Activated CD4-positive, alpha-beta T cell treated with anti-CD3 and anti-CD28 coated beads, Interleukin-10, Interleukin-2, amounts not matched to agents 100 ng/mL and 50 ng/mL, durations not matched to agents 16 hours and 8 hours (primary cell): ENCODE data around the gene CUBN.

Source experiments
- DNase-seq: peaks from one replicate; pipeline ENCODE4 v3.0.0-alpha.2; 2020

CUBN gene

GRCh38 chr10:16984242-16984641 is 145.4 kb downstream of the CUBN start:
- DNase-seq: no peak

GRCh38 chr10:16976803-16977202 is 152.8 kb downstream of the CUBN start:
- DNase-seq: peak; percentile 73

GRCh38 chr10:16975188-16975587 is 154.4 kb downstream of the CUBN start:
- DNase-seq: no peak

- no peak for DNase-seq
Measured at GRCh38 chr10:16968416-16969041, 161.1 kb downstream of the CUBN start.

- DNase-seq: no peak
Measured at GRCh38 chr10:16967866-16968415, 161.7 kb downstream of the CUBN start.

DNA sequence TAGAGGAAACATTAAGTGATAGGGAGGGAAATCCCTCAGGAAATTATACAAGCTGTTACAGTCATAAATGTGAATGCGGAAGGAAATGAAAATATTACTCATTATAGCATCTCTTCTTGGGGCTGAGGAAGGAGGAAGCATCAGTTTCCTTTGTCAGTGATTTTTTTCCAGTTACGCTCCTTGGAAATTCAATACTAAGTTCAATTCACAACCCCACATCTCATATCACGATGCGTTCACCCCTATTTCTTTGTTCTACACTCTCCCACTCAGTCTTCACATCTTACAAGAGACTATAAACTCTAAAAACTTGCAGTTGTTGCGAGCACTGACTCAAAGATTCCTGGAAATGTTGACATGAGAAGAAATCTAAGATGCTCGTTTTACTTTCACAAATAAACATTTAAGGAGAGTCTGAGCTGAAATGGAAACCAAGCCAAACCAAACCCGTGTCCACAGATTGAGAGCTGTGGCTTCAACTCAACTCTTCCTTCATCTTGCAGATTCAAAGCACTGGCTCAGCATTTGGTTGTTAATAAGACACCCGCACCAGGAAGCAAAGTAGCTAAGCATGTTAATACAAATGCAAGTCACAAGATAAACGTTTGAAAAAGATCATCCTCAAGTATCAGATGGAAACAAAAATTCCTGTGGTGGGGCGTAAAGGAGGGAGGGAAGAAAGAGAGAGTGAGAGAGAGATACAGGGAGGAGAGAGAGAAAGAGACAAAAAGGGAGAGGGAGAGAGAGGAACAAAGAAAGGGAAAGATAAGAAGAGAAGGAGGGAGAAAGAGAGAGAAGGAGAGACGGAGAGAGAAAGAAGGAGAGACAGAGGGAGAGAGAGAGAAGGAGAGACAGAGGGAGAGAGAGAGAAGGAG is 162.4 kb downstream of the CUBN start:
- DNase-seq: peak; percentile 58

DNA sequence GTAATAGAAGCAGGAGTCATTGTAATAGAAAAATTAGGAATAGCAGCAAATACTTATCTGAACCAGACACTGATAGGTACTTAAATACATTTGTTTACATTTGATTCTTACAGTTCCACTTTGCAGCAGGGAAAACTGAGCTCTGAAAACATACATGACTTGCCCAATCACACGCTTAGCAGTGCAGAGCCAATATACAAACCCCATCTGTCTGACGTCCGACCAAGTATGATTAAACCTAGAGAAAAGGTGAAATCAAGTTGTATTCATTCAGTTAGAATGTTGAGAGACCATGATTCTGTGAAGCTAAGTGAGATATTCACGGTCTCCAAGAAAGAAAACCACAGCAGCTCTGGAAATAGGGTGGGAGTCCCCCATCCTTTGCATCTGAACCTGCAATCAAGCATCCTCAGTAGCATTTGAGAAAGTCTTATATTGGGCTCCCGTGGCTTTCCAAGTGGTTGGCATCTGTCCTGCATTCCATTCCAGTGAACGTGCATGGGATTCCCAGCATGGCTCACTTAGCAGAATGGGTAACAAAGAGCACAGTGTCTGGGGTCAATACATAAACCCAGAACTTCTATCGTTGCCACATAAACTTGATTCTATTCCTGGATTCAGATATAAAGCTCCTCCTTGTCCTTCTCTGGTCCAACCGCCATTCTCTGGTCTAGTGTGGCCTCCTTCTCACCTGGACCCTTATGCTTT is 163.7 kb downstream of the CUBN start:
- no peak for DNase-seq

DNA sequence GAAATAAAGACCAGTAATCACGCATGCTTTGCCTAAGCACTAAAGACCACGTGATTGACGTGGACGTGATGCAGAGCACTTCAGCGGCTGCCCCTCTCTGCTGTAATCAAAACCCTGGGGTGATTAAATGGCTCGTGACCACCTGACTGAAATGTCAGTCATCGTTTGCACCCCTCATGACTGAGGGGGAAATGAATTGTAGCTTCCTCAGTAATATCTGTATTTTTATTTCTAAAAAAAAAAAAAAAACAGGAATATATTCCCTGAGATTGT is 164.3 kb downstream of the CUBN start:
- DNase-seq: no peak

DNA sequence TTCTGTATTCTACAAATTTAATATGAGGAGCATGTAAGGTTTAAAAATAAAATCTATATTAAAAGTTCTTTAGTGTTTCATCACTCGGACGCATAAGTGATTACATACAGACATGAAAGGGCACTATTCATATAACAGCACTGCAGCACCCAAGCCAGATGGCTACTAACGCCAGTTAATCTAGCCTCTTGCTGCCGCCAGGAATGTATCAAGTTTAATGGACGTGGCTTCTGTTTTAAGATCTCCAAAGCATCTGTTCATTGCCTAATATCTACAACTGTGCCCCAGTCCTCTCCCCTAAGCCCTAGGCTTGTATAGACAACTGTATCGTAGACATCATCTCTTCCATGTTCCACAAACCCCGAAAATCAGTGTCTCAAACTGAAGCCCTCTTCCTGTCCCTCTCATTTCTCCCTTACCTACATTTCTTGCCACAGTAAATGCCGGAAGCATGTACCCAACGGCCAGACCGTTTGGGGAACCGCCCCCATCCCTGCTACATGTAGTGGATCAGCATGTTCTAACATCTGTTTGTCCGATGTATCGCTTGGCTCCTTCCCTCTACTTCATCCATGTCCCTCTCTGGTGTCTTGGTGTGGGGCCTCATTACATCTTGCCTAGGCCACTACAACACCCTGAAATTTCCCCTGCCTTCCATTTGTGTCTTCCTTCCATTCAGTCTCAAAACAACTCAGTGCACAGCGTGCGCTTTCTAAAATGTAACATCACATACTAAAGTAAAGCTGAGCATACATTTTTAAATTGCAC is 164.9 kb downstream of the CUBN start:
- DNase-seq: no peak

- DNase-seq: no peak
Measured at GRCh38 chr10:16960551-16960950, 169.1 kb downstream of the CUBN start.

- DNase-seq: no peak
Measured at GRCh38 chr10:16957038-16957437, 172.6 kb downstream of the CUBN start.

DNA sequence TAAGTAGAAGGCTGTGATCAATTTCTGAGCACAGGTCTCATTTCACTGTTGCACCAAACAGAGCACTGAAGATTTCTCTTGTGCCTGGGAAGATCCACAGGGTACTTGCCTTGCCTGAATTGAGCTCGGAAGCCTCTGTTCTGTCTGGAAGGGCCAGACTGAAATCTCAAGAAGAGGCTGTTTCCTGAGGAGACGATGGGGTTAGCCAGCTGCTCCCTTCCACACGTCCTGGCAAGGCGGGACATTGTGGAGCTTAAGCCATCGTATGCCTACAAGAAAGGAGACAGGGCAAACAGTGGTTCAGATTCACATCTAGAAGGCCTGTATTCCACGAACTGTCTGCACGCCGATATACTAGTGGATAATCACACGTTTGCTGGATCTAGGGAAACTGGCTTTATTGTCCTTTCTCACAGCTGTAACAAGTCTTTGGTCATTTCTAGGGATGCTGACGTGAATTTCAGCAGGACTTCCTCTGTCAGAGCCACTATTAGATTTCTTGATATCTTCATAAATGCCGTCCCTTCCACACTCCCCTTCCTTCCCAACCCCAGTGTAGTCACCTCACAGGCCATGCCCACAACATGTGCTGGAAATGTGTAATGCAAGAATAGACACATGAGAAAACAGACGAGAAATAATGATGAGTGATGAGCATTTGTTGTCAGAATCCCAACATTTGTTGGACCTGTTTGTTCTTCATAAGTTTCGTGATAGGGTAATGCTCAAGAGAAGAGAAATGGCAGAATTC is 175.2 kb downstream of the CUBN start:
- DNase-seq: no peak

DNA sequence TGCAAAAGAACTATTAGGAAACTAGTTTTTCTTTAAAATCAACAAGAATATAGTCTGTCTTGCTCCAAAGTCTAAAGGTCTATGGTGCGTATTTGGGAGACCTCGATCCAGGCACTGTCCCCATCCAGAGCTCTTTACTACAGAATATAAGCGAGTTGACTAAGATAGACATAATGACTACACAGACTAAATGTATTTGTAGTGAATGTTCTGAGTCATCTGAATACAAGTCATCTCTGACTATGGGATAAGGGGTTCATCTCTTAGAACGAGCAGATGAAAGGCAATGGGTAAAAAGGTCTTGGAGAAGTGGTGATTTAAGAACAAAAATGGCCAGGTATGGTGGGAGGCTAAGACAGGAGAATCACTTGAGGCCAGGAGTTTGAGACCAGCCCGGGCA is 176.3 kb downstream of the CUBN start:
- DNase-seq: no peak

GRCh38 chr10:16952610-16953009 is 177.0 kb downstream of the CUBN start:
- no peak for DNase-seq

DNA sequence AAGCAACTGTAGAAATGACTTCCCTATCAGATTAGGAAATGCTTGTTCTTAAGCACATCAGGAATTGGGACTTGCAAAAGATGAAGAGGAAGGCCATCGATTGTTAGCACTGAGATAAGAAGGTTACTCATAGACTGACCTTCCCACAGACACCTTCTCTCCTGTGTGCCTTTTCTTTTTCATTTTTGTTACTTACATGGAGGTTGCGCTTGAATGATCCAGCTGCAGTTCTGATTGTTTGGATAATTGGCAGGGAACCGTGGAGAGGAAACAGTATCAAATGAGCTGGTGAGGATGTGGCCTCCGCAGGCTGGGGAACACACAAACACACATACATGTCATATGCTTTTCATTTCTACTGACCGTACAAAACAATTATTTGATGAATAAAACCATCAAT is 177.5 kb downstream of the CUBN start:
- no peak for DNase-seq

GRCh38 chr10:16950656-16951601 is 178.7 kb downstream of the CUBN start:
- no peak for DNase-seq

DNA sequence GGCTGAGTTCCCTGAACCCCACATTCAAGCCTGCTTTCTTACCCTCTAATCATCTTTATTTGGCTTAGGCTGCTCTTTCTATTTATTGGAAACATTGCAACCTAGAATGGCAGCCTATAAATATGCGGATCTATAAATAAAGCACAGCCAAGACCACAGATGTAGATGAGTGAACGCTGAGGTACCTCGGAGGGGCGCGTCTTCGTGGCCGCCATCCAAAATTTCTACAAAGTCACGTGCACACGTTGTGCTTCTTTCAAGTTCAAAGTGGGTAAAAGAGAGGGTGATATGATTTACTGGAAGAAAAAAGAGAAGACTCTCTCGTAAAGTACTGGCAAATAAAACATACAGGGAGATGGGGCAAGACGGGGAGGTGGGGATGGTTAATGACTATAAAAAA is 179.8 kb downstream of the CUBN start:
- no peak for DNase-seq

DNA sequence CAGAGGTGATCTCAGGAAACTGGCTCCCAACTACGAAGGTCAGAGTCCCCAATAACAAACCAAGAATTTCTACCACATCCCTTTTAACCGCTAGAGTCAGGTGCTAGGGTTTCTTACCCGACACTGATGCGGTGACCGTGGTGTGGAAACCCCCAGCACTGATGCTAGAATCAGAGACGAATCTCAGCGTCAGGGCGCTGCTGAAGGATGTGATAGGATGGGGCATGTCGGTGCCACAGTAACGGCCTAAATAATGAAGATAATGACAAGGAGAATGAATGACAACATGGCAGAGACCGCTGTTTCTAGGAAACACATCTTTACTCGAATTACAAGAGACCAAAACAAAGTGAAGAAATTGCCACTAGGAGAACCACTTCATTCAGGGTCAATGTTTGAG is 181.2 kb downstream of the CUBN start:
- DNase-seq: peak; percentile 32

GRCh38 chr10:16947069-16947468 is 182.5 kb downstream of the CUBN start:
- DNase-seq: no peak

DNA sequence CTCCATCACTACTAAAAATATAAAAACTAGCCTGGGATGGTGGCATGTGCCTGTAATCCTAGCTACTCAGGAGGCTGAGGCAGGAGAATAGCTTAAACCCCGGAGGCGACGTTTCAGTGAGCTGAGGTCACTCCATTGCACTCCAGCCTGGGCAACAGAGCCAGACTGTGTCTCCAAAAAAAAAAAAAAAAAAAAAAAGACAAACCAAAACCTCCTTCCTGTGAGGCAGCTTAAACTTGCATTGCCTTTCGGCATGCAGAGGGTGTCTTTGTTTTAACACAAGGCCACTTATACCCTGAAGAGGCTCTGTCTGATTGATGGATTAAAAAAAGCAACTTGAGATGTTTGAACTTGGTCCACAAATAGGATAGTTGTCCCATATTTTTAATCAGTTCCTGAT is 184.0 kb downstream of the CUBN start:
- DNase-seq: no peak

GRCh38 chr10:16944986-16945385 is 184.6 kb downstream of the CUBN start:
- no peak for DNase-seq
